ENCODE data around the gene PRKAR2B. TPM values are rescaled to one million over a fixed set of nuclear protein-coding genes. Genes with fewer than 3 reads are reported as not detected.

Gene PRKAR2B
- total and polyA plus RNA-seq, 8 donors = 4.3 to 15.0 (median 11.9) TPM

- Histone ChIP-seq H3K27me3 (no peaks in the 10 kb centered on the region), H3K4me1 (no peaks in the 10 kb centered on the region), H3K9me3 (peaks cover 0 to 5% of the 10 kb centered on the region in 2 donors), H3K4me3 (no peak overlapping the region), H3K36me3 (no peaks in the 10 kb centered on the region), H3K27ac (no peak overlapping the region)
- ATAC-seq = no peak
- DNase-seq = no peak
- TF ChIP-seq CTCF (IDR thresholded peaks at IDR 0.05) = no peak
- intact Hi-C loops (cut with DNase I) = no loop called here
Measured at GRCh38 chr7:107026166-107026565, 18.3 kb upstream of the PRKAR2B start.

GRCh38 chr7:107027208-107027607, 17.3 kb upstream of the PRKAR2B start:
- intact Hi-C loops (cut with DNase I) = no loop called here
- Histone ChIP-seq H3K36me3 (no peaks in the 10 kb centered on the region), H3K27me3 (no peaks in the 10 kb centered on the region), H3K4me3 (no peak overlapping the region), H3K27ac (peak overlapping the region in 1 of 2 donors; percentile 34), H3K4me1 (no peaks in the 10 kb centered on the region), H3K9me3 (peaks cover 0 to 5% of the 10 kb centered on the region in 2 donors)
- DNase-seq (no peak), ATAC-seq (peak; percentile 49)
- no peak for TF ChIP-seq CTCF (IDR thresholded peaks at IDR 0.05)

- H3K4me3 ChIP-seq = no peak overlapping the region
- H3K27me3 ChIP-seq = no peaks in the 10 kb centered on the region
- H3K27ac ChIP-seq = no peak overlapping the region
- DNase-seq (no peak), ATAC-seq (no peak)
- intact Hi-C loops (cut with DNase I) = no loop called here
- TF ChIP-seq CTCF (IDR thresholded peaks at IDR 0.05) = no peak
- H3K36me3 ChIP-seq = no peaks in the 10 kb centered on the region
- no peaks in the 10 kb centered on the region for H3K4me1 ChIP-seq
- H3K9me3 ChIP-seq = no peaks in the 10 kb centered on the region
Measured at GRCh38 chr7:107029061-107029763, 15.3 kb upstream of the PRKAR2B start.

GRCh38 chr7:107029764-107030286, 14.7 kb upstream of the PRKAR2B start:
- no peak for ATAC-seq
- no peak for DNase-seq
- Histone ChIP-seq H3K27me3 (no peaks in the 10 kb centered on the region), H3K36me3 (no peaks in the 10 kb centered on the region), H3K4me3 (no peak overlapping the region), H3K27ac (no peak overlapping the region), H3K9me3 (no peaks in the 10 kb centered on the region), H3K4me1 (no peaks in the 10 kb centered on the region)
- intact Hi-C loops (cut with DNase I) = no loop called here
- no peak for TF ChIP-seq CTCF (IDR thresholded peaks at IDR 0.05)

GRCh38 chr7:107032050-107032449, 12.5 kb upstream of the PRKAR2B start:
- intact Hi-C loops (cut with DNase I) = no loop called here
- ATAC-seq (no peak), DNase-seq (no peak)
- Histone ChIP-seq H3K36me3 (no peaks in the 10 kb centered on the region), H3K4me3 (no peak overlapping the region), H3K4me1 (no peaks in the 10 kb centered on the region), H3K9me3 (peaks cover 0 to 7% of the 10 kb centered on the region in 2 donors), H3K27ac (no peak overlapping the region), H3K27me3 (no peaks in the 10 kb centered on the region)
- no peak for TF ChIP-seq CTCF (IDR thresholded peaks at IDR 0.05)
